NCI-H187 treated with DMSO at 0.1 percent for 48 hours (cell line): ENCODE measurements around the gene KCNK10.

Experiments
- DNase-seq: peaks from one replicate; lab custom pipeline; 2025; lab: John Stamatoyannopoulos, UW

The KCNK10 gene, protein sequence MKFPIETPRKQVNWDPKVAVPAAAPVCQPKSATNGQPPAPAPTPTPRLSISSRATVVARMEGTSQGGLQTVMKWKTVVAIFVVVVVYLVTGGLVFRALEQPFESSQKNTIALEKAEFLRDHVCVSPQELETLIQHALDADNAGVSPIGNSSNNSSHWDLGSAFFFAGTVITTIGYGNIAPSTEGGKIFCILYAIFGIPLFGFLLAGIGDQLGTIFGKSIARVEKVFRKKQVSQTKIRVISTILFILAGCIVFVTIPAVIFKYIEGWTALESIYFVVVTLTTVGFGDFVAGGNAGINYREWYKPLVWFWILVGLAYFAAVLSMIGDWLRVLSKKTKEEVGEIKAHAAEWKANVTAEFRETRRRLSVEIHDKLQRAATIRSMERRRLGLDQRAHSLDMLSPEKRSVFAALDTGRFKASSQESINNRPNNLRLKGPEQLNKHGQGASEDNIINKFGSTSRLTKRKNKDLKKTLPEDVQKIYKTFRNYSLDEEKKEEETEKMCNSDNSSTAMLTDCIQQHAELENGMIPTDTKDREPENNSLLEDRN

DNA sequence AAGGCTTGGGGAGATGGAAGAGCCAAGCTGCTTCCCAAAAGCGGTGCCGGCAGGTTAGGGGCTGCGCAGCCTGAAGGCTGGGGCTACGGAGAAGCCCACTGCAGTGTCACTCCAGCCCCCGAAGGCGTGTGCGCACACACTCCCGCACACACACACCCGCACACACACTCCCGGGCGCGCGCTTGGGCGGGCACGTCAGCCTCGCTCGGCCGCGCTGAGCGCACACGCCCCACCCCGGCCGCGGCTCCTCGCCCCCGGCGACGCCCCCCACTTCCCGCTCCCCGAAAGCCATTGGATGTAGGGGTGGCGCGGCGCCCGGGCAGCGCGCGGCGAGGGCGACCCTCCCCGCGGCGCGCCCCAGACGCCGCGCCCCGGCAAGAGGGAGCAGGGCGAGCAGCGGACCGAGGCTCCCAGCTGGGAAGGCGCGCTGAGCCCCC, at the start of gene KCNK10:
Gene KCNK10, minus strand, starts transcription at position 184 of the 437 bp plus-strand sequence. CDS start 471 bp downstream, outside the sequence.
- DNase-seq = no peak

DNA sequence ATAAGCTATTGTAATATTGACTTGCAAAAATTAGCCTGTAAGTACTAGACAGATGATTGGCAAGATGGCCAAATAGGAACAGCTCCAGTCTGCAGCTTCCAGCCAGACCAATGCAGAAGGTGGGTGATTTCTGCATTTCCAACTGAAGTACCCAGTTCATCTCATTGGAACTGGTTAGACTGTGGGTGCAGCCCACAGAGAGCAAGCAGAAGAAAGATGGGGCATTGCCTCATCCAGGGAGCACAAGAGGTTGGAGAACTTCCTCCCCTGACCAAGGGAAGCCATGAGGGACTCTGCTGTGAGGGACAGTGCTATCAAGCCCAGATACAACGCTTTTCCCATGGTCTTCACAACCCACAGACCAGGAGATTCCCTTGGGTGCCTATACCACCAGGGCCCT, 46.4 kb upstream of the KCNK10 start:
- no peak for DNase-seq

DNA sequence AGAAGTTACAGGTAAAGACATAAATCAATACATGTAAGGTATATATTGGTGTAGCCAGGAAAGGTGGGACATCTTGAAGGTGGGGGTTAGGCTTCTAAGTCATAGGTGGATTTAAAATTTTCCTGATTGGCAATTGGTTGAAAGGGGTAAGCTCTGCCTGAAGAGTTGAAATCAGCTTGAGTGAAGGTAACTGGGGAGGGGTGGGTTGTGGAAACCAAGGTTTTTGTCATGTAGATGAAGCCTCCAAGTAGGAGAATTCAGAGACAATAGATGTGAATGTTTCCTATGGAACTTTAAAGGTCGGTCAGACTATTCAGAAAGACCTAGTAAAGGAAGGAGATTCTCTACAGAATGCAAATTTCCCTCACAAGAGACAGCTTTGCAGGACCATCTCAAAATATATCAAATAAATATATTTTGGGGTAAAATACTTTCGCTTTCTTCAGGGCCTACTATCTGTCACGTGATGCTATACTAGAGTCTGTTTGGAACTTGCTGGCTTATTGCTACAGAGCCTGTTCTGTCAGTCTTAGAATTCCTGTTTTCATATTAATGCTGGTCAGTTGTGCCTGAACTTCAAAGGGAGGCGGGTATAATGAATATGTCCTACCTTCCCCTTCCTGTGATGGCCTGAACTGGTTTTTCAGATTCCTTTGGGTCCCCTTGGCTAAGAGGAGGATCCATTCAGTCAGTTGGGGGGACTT, 41.8 kb upstream of the KCNK10 start:
- no peak for DNase-seq

DNA sequence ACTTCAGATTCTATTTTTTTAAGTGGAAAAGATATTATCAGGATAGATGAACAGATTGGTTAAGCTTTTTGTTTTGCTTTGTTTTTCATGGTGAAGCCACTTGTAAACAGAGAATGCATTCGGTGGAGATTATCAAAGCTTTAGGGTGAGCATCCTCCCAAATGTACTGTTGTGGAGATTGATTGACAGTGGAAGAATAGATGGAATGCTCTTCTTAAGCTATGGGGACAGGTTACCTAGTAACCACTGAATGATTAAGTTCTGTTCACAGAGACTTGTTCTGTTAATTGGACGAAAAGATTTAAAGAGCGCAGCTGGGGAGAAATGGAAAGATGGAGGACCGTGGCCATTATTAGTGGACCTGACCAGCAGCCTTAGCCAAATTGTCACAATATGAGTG, 40.6 kb upstream of the KCNK10 start:
- DNase-seq = no peak

DNA sequence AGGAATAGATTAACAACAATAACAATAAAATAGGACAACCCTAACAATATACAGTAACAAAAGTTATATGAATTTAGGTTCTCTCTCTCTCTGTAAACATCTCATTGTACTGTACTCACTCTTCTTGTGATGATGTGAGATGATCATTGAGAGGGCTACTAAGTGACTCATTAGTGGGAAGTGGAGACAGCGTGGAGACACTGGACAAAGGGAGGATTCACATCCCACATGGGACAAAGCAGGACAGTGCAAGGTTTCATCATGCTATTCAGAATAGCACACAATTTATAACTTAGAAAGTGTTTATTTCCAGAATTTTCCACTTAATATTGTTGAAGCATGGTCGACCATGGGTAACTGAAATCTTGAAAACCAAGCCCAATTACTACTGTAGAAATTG, 36.4 kb upstream of the KCNK10 start:
- no peak for DNase-seq

DNA sequence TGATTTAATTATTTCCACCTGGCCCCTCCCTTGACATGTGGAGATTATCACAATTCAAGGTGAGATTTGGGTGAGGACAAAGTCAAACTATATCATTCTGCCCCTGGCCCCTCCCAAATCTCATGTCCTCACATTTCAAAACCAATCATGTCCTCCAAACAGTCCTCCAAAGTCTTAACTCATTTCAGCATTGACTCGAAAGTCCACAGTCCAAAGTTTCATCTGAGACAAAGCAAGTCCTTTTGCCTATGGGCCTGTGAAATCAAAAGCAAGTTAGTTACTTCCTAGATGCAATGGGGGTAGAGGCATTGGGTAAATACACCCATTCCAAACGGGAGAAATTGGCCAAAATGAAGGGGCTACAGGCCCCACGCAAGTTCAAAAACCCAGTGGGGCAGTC, 31.3 kb upstream of the KCNK10 start:
- DNase-seq = no peak

DNA sequence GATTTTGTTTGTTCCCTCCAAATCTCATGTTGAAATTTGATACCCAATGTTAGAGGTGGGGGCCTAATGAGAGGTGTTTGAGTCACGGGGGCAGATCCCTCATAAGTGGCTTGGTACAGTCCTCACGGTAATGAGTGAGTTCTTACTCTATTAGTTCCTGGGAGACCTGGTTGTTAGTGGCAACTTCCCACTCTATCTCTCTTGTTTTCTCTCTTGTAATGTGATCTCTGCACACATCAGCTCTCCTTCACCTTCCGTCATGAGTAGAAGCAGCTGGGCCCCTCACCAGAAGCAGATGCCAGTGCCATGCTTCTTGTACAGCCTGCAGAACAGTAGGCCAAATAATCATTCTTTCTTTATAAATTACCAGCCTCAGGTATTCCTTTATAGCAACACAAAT, 29.6 kb upstream of the KCNK10 start:
- peak; percentile 98 for DNase-seq

DNA sequence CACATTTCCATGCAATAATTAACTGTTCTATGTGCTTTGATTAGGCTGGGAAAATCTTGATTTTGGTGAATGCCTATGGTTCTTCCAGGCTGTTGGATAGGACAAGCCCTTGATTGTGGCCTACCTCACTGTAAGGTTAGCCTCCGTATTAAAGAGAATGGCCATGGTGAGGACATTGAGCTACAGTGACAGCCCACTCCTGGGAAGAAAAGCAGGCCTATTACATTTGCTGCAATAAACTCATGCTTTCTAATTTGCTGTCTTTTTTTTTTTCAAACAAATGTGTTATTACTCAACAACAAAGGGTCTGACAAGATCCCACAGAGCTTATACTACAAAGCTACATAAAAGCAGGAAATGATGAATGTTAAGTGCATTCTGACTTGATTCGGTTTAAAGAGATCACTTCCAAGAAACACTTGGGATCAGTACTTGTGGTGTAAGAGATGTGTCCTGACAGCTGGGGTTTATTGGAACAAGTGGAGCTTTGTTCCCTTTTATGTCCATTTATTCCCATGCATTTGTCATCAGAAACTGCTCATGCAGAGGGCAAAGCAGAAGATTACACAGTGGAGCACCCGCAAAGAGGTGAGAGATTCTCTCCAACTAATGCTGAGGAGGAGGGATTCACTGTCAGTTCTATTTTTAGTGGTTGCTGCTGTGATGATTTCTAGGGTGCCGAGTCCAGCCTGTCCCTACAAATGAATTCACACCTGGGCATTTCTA, 29.1 kb upstream of the KCNK10 start:
- peak; percentile 93 for DNase-seq

DNA sequence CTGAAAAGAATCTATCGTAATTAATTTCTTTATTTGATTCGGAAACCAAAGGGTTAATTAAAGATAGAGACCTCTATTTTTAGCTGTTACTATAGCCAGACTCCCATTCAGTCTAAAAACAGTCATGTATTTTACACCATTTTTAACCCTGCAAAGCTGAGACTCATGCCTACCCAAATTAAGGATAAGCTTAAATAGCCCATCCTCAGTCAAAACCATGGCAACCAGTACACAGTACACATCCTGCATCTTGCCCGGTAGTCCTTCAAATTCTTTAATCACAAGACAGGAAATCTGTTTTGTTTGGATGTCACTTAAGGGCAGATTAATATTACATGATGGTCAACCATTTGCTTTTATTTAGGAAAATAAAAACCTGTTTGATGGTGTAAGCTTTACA, 25.5 kb upstream of the KCNK10 start:
- DNase-seq = no peak

DNA sequence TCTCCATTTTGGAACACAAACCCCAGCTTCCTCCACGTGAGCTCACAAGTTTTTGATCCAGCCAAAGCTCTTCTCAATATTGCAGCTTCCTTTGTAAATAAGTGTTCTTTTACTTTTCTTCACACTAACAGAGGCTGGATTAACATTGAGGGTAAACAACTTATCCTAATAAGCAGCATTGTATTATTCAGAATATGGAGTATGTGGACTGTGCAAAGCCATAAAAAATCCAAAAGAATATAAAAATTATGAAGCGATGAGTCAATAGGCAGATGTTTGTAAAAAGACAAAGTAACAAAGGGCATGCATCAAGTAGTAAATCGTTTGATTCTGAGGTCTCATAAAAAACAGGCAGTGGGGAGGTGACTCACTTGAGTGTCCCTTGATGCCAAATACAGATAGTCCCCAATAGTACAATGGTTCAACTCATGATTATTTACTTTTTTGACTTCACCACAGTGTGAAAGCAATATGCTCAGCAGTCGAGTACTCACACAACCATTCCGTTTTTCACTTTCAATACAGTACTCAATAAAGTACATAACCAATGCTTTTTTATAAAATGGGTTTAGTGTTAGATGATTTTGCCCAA, 23.1 kb upstream of the KCNK10 start:
- no peak for DNase-seq

DNA sequence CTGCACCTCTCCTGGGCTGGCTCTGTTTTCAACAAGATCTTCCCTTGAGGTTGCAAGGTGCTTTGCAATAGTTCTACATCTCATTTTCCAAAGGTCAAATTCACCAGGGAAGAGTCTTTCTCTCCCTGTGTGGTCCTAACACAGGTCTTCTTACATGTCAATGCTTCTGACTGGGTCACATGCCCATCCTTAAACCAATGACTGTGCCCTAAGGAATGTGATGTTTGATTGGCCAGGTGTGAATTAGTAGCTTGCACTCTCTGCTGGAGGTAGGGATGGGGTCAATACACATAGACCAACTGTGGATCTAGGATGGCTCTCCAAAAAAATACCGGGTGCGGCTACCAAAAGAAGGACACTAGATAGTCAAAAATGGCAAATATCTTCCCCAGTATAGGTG, 19.9 kb upstream of the KCNK10 start:
- no peak for DNase-seq

DNA sequence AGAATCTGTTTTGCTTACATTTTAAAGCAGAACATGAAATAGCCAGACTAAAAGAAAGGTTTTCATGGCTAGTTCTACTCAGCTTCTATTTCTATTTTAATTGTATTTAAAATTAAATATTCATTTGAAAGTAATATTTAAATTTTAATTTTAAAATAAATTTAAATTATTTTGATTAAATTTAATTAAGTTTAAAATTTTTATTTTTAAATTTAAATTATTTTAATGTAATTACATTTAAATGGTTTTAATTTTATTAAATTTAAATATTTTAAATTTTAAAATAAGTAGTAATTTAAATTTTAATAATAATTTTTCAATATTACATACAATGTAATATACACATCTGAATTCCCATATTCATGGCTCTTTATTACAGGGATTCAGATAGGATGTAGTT, 17.3 kb upstream of the KCNK10 start:
- DNase-seq = no peak

DNA sequence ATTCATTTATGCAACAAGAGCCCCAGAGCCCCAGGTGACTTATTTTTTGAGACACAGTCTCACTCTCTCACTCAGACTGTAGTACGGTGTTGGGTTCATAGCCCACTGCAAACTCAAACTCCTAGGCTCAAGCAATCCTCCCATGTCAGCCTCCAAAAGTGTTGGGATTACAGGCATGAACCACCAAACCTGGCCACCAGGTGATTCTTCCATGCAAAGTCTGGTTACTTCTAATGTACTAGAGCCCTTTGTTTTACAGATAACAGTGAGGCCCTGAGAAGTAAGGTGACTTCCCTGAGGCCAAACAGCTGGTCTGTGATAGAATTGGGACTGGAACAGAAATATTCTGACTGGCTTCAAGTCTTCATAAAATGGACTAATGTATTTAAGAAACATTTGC, 10.0 kb upstream of the KCNK10 start:
- no peak for DNase-seq

DNA sequence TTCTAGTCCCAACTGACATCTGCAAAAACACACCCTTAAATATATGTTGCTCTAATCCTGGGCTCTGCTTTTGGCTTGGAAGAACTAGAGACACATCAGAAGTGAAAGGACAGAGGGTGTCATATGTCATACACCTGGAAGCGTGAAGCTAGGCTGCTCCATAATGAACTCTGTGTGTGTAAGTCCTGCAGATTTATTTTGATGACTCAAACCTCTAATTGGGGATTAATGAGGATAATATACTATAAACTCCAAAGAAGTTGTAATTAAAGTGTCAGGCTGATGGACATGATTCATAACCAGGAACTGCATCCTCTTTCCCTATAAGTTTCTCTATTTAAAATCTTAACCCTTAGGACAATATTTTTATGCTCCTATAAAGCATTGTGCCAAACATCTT, 4.4 kb upstream of the KCNK10 start:
- no peak for DNase-seq

DNA sequence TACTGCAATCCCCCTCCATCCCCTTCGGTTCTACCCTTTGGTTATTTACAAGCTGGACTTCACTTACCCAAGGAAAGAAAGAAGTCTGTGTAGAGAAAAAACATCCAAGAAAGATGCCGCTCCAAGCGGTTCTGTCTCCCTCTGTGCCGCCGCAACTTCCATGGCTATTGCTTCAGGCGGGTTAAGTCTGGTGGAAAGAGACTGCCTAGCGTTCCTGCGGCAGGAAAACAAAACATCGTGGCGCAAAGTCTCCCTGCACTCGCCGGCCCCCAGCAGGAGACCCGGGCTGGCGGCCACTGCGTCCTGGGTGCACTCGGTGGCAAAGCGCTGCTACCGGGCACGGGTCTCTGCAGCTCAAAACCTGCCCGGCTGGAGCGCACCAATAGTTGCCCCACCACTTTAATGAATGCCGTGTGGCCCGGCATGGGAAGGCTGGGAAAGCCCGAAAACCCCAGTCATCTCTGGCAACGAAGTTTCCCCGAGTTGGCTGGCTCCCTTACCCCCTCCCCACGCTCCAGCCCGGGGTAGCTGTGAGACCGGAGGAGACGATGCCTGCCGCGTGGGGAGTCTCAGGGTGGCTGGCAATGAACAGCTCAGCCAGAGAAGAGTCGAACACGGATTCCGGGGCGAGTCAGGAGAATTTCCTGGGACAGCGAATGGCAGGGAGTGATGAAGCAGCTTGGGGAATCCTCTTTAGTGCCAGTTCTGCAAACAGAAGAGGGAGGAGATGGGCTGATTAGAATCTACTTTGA, 3.5 kb upstream of the KCNK10 start:
- DNase-seq = no peak

DNA sequence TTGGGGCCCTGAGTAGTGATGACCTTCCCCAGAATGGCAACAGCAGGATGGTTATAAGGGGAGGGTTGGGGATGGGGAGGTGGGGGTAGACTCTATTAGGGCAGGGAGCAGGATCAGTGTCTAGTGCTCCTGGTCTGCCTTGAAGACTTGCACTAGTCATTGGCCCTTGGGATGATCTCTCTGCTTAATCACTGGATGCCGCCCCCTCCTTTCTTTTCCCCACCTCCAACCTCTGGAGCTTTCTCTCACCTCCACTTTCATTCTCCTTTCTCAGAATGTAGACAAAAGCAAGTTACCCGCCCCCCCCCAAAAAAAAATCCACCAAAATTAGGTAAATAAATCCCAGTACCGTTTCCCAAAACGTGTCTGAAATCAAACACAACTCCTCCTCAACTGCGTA, 2.8 kb upstream of the KCNK10 start:
- no peak for DNase-seq

DNA sequence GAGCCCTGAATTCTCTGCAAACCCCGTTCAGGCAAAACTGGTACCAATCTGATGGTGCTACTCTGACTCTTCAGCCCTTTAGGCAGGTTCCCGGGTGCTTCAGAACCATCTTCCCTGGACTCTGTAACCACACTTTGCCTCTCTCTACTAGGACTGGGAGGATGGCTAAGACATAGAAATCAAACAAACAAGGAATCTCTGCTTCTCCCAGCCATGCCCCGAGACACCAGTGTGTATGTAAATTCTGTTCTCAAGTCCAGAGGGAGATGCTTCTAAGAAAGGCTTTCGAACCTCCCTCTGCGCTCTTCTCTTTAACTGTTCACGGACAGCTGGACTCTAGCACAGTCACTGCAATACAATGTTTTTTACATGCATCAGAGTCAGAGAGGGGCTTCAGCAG, 1.9 kb upstream of the KCNK10 start:
- DNase-seq = no peak

DNA sequence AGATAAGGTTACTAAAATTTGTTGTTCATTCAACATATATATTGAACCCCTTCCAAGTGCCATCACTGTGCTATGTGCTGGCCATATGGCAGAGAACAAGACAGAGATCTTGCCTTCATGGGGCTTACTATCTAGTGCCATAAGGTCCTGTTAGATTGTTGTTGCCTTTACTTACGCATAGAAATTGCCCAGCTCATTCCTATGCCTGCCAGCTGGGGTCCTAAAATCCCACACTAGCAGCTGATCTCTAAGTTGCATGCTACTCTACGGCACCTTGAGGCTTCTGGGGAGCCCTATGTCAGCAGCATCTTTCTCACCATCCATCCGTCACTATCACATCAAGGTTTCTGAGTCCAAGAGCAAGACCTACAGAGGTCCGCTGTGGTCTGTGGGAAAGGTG, 1.4 kb upstream of the KCNK10 start:
- no peak for DNase-seq

DNA sequence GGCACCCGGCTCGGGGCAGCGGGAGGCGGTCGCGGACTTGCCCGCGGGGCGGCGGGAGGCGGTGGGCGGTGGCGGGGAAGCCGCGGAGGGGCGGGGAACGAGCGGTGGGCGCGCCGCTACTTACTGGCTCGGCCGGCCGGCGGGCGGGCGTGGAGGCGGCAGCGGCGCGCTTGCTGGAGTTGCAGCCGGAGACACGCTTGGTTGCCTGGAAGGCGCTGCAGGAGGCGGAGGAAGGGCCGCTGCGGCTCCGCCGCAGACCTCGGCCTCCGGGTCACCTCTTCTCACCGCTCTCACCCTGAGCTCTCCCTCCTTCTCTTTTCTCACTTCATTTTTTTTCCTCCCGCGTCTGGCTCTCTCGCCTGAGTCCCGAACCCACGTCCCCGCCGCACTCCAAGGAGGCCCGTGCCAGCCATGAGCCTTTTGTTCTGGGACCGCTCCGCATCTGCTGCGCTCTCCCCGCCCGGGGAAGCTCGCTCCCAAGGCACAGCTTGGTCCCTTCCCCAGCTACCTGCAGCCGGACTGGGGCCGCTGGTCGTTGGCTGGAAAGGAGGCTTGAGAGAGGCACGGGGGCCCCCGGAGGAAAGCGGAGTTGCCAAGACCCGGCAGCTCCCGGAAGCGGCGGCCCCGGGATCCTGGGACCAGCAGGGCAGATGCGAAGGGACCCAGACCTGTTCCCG, 592 bp upstream of the KCNK10 start:
- no peak for DNase-seq

DNA sequence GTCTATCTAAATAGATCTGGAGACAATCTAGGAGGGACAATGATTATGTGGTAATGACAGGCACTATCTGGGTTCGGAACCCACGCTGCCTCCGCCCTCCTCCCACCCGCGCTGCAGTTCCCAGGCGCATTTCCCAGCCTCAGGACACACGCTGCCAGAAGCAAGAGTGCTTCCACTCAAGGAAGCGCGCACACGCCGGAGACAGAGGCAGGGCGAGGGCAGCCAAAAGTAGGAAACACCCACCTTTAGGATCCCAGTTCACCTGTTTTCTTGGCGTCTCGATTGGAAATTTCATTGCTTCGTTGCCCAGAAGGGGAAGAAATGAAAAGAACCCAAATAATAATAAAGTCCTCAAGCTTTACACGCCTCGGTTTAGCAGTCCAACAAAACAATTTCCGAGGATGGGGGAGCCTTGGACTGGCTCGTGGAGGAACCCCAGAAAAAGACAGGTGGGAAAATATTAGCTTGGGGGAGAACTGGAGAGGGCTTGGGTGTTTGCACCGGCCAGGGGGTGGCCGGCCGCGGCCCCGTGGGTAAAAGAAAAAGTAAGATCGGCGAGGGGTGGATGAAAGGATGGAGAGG, 474 bp downstream of the KCNK10 start:
- no peak for DNase-seq
